Neural cell (in vitro differentiated cells): ENCODE results near the gene SMYD5. TPM values are rescaled to one million over a fixed set of nuclear protein-coding genes. Genes with fewer than 3 reads are reported as not detected.

ENCODE experiments used
- H2AFZ ChIP-seq: fragments of 200-600, 300-800 bp; sonication (generic), shearing (Covaris generic); 2 replicates; pipeline ENCODE4 v1.6.0; 2014; ENCODE audit warnings: low read depth, mild to moderate bottlenecking, antibody characterized with exemption, low read length, moderate library complexity
- H3F3A ChIP-seq: fragments of 200-600 bp; shearing (Covaris generic); 2 replicates; pipeline ENCODE4 v1.6.1; 2016; ENCODE audit warnings: mild to moderate bottlenecking, moderate library complexity, mixed read lengths, antibody characterized with exemption, low read length; ENCODE audit not compliant: insufficient read depth, poor library complexity, severe bottlenecking
- H3K27ac ChIP-seq: fragments of 200-600, 300-800 bp; sonication (generic), shearing (Covaris generic); 2 replicates; pipeline ENCODE4 v1.5.1; 2014; ENCODE audit warnings: mild to moderate bottlenecking, low read length, moderate library complexity
- H3K27me3 ChIP-seq: fragments of 300-800, 200-600 bp; sonication (generic), shearing (Covaris generic); 2 replicates; pipeline ENCODE4 v1.6.0; 2014; ENCODE audit warnings: mild to moderate bottlenecking, low read depth, low read length, moderate library complexity; ENCODE audit not compliant: insufficient read depth
- H3K36me3 ChIP-seq: fragments of 300-800, 200-600 bp; sonication (generic), shearing (Covaris generic); 2 replicates; pipeline ENCODE4 v1.5.1; 2014; ENCODE audit warnings: mild to moderate bottlenecking, antibody characterized with exemption, low read length, moderate library complexity; ENCODE audit not compliant: insufficient read depth
- H3K4me2 ChIP-seq: fragments of 300-800, 200-600 bp; sonication (generic), shearing (Covaris generic); 2 replicates; pipeline ENCODE4 v1.6.0; 2014; ENCODE audit warnings: mild to moderate bottlenecking, low read length
- H3K4me3 ChIP-seq: fragments of 300-800, 200-600 bp; sonication (generic), shearing (Covaris generic); 2 replicates; pipeline ENCODE4 v1.5.1; 2014; ENCODE audit warnings: mild to moderate bottlenecking, low read length, moderate library complexity
- H3K79me2 ChIP-seq: fragments of 200-600 bp; shearing (Covaris generic); replicated peaks from 2 replicates; pipeline ENCODE4 v1.6.0; 2014; ENCODE audit warnings: mild to moderate bottlenecking, low read length, moderate library complexity; ENCODE audit not compliant: insufficient read depth
- H3K9ac ChIP-seq: fragments of 300-800, 200-600 bp; sonication (generic), shearing (Covaris generic); 2 replicates; pipeline ENCODE4 v1.6.1; 2016; ENCODE audit warnings: mild to moderate bottlenecking, low read length, mixed read lengths
- H3K9me2 ChIP-seq: fragments of 200-600 bp; shearing (Covaris generic); 2 replicates; pipeline ENCODE4 v1.6.1; 2016; ENCODE audit warnings: mild to moderate bottlenecking, low read length, mixed read lengths; ENCODE audit not compliant: insufficient read depth
- H3K9me3 ChIP-seq: fragments of 200-600, 300-800 bp; sonication (generic), shearing (Covaris generic); 2 replicates; pipeline ENCODE4 v1.6.1; 2016; ENCODE audit warnings: mild to moderate bottlenecking, mixed run types, low read length, moderate library complexity, mixed read lengths
- H4K20me1 ChIP-seq: fragments of 200-600 bp; shearing (Covaris generic); 2 replicates; pipeline ENCODE4 v1.6.1; 2016; ENCODE audit warnings: mild to moderate bottlenecking, mixed run types; ENCODE audit not compliant: insufficient read depth
- CTCF ChIP-seq: fragments of 450-650 bp; IDR thresholded peaks from 2 replicates; pipeline ENCODE4 v1.5.1; 2014; ENCODE audit warnings: antibody characterized with exemption, mild to moderate bottlenecking, moderate library complexity; ENCODE audit not compliant: poor library complexity, severe bottlenecking
- EP300 ChIP-seq: fragments of 450-650 bp; conservative IDR thresholded peaks from 2 replicates; pipeline ENCODE4 v1.6.1; 2014; ENCODE audit warnings: antibody characterized with exemption, mild to moderate bottlenecking, moderate library complexity; ENCODE audit not compliant: poor library complexity, severe bottlenecking
- EZH2 ChIP-seq: fragments of 200-600, 300-800 bp; shearing (Covaris generic), sonication (generic); IDR thresholded peaks from 2 replicates; pipeline ENCODE4 v1.6.1; 2014; ENCODE audit warnings: antibody characterized with exemption, low read length, borderline replicate concordance, mild to moderate bottlenecking; ENCODE audit not compliant: insufficient read depth, poor library complexity, severe bottlenecking
- MXI1 ChIP-seq: fragments of 450-650 bp; conservative IDR thresholded peaks from 2 replicates; pipeline ENCODE4 v1.6.1; 2014; ENCODE audit warnings: antibody characterized with exemption, mild to moderate bottlenecking; ENCODE audit not compliant: poor library complexity, severe bottlenecking
- POLR2AphosphoS5 ChIP-seq: IDR thresholded peaks from 2 replicates; pipeline ENCODE4 v1.6.1; 2012
- RAD21 ChIP-seq: fragments of 450-650 bp; conservative IDR thresholded peaks from 2 replicates; pipeline ENCODE4 v1.6.1; 2014; ENCODE audit warnings: antibody characterized with exemption, mild to moderate bottlenecking, moderate library complexity
- SMC3 ChIP-seq: fragments of 450-650 bp; conservative IDR thresholded peaks from 2 replicates; pipeline ENCODE4 v1.6.1; 2014; ENCODE audit warnings: antibody characterized with exemption, mild to moderate bottlenecking, moderate library complexity; ENCODE audit not compliant: poor library complexity
- TAF1 ChIP-seq: IDR thresholded peaks from 2 replicates; pipeline ENCODE4 v1.6.1; 2012; ENCODE audit warnings: low read depth
- polyA plus RNA-seq: library from polyadenylated mRNA; depleted of rRNA; stranded (reverse); fragments of >200 nt; gene quantifications from 2 replicates; pipeline ENCODE4 v1.2.3, GENCODE V29; 2014
- TF ChIP-seq, protein P1 (sequence below): IDR thresholded peaks from 2 replicates; pipeline ENCODE4 v1.6.1; 2012; ENCODE audit warnings: borderline replicate concordance

Gene SMYD5
- polyA plus RNA-seq, 1 donor from 2014 or later = 15.5 TPM

DNA sequence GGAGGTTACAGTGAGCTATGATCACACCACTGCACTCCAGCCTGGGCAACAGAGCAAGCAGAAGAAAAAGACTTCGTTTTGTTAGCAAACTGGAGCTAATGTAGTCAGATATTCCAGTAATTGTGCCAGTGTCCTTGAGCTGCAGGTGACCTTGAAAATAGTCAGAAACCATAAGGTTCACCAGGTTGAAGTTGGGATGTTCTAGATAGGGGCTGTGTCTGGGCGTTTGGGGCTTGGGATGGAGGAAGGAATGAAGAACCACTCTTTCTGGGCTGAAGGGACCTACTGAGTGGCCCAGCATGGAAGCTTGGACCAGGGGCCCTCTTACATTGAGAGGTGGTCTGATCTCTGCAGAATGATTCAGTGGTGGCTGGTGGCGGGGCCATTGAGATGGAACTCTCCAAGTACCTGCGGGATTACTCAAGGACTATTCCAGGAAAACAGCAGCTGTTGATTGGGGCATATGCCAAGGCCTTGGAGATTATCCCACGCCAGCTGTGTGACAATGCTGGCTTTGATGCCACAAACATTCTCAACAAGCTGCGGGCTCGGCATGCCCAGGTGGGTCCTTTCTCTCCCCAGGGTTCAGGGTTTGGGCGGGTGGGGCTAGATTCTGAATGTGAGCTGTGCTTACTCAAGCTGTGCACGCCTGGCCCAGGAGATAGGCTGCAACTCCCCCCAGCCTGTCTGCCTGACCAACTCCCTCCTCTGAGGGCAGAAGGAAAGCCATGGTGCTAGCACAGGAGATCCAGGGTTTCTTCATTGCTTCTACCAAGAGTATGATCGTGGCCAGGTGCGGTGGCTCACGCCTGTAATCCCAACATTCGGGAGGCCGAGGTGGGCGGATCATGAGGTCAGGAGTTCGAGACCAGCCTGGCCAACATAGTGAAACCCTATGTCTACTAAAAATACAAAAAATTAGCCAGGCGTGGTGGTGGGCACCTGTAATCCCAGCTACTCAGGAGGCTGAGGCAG, 37.1 kb downstream of the SMYD5 start:
- H3K9me3 ChIP-seq = no peaks in the 10 kb centered on the region
- no peaks in the 10 kb centered on the region for H3K79me2 ChIP-seq
- TF ChIP-seq TAF1 = no peak
- TF ChIP-seq EZH2 = no peak
- no peak for TF ChIP-seq SMC3
- no peak for TF ChIP-seq POLR2AphosphoS5
- no peak for TF ChIP-seq RAD21
- TF ChIP-seq EP300 = no peak
- no peak for TF ChIP-seq CTCF
- no peak for TF ChIP-seq MXI1
- no peak overlapping the region for H3K9ac ChIP-seq
- no peak overlapping the region for H3K27ac ChIP-seq
- no peak overlapping the region for H3K4me3 ChIP-seq
- peaks cover 7% of the 10 kb centered on the region for H3K36me3 ChIP-seq
- no peaks in the 10 kb centered on the region for H3F3A ChIP-seq
- H3K4me2 ChIP-seq = no peak overlapping the region
- H2AFZ ChIP-seq = no peak overlapping the region
- no peaks in the 10 kb centered on the region for H3K9me2 ChIP-seq
- no peaks in the 10 kb centered on the region for H3K27me3 ChIP-seq
- no peaks in the 10 kb centered on the region for H4K20me1 ChIP-seq

DNA sequence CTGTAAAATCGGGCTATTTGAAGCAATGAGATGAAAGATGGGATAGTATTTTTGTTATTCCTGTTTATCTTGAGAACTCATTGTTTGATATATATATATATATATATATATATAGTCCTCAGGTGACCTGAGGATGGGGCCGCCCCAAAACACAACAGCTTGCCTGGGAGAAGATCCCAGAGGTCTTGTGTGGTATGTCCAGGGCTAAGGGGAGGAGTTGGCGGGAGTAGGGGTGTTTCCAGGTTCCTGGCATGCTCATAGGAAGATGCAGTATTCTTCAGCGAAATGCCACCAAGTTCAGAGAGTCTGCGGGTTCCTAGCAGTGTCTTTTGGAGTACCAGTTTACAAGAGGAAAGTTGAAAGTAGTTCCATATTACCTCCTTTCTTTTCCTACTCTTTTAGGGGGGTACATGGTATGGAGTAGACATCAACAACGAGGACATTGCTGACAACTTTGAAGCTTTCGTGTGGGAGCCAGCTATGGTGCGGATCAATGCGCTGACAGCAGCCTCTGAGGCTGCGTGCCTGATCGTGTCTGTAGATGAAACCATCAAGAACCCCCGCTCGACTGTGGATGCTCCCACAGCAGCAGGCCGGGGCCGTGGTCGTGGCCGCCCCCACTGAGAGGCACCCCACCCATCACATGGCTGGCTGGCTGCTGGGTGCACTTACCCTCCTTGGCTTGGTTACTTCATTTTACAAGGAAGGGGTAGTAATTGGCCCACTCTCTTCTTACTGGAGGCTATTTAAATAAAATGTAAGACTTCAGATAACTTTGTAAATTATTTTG, 38.4 kb downstream of the SMYD5 start:
- H3K36me3 ChIP-seq = peaks cover 7% of the 10 kb centered on the region

More for the DNA sequence above, 38.4 kb downstream of the SMYD5 start:
- Histone ChIP-seq H3K79me2 (no peaks in the 10 kb centered on the region), H4K20me1 (no peaks in the 10 kb centered on the region), H3K27ac (no peak overlapping the region), H3K9me3 (no peaks in the 10 kb centered on the region), H3K9me2 (no peaks in the 10 kb centered on the region), H3F3A (no peaks in the 10 kb centered on the region), H3K4me2 (no peak overlapping the region), H3K27me3 (no peaks in the 10 kb centered on the region), H3K4me3 (no peak overlapping the region), H2AFZ (no peak overlapping the region), H3K9ac (no peak overlapping the region)
- TF ChIP-seq SMC3 (no peak), RAD21 (no peak), MXI1 (no peak), TAF1 (no peak), EP300 (no peak)
- TF ChIP-seq, protein P1, sequence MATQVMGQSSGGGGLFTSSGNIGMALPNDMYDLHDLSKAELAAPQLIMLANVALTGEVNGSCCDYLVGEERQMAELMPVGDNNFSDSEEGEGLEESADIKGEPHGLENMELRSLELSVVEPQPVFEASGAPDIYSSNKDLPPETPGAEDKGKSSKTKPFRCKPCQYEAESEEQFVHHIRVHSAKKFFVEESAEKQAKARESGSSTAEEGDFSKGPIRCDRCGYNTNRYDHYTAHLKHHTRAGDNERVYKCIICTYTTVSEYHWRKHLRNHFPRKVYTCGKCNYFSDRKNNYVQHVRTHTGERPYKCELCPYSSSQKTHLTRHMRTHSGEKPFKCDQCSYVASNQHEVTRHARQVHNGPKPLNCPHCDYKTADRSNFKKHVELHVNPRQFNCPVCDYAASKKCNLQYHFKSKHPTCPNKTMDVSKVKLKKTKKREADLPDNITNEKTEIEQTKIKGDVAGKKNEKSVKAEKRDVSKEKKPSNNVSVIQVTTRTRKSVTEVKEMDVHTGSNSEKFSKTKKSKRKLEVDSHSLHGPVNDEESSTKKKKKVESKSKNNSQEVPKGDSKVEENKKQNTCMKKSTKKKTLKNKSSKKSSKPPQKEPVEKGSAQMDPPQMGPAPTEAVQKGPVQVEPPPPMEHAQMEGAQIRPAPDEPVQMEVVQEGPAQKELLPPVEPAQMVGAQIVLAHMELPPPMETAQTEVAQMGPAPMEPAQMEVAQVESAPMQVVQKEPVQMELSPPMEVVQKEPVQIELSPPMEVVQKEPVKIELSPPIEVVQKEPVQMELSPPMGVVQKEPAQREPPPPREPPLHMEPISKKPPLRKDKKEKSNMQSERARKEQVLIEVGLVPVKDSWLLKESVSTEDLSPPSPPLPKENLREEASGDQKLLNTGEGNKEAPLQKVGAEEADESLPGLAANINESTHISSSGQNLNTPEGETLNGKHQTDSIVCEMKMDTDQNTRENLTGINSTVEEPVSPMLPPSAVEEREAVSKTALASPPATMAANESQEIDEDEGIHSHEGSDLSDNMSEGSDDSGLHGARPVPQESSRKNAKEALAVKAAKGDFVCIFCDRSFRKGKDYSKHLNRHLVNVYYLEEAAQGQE = no peak
